GM12801 (cell line): ENCODE data around the gene GPR21.

Source experiments
- CTCF ChIP-seq: IDR thresholded peaks from one replicate; pipeline ENCODE4 v1.5.1; 2011; ENCODE audit warnings: control low read depth; ENCODE audit not compliant: insufficient read length; ENCODE audit errors: extremely low read depth

Gene GPR21

GRCh38 chr9:123064716-123065115, 31.2 kb downstream of the GPR21 start:
- no peak for TF ChIP-seq CTCF

GRCh38 chr9:123065196-123065595, 31.7 kb downstream of the GPR21 start:
- TF ChIP-seq CTCF = no peak

- TF ChIP-seq CTCF = no peak
Observed at GRCh38 chr9:123067136-123067535, 33.7 kb downstream of the GPR21 start.

- no peak for TF ChIP-seq CTCF
Observed at GRCh38 chr9:123069010-123069481, 35.6 kb downstream of the GPR21 start.

GRCh38 chr9:123070198-123070597, 36.7 kb downstream of the GPR21 start:
- no peak for TF ChIP-seq CTCF

- no peak for TF ChIP-seq CTCF
Observed at GRCh38 chr9:123072407-123072995, 39.0 kb downstream of the GPR21 start.

GRCh38 chr9:123073441-123073840, 40.0 kb downstream of the GPR21 start:
- no peak for TF ChIP-seq CTCF
